Upper lobe of left lung (tissue), 6 donors: Measurements from ENCODE around the gene TM7SF3. TPM values are rescaled to one million over a fixed set of nuclear protein-coding genes. Genes with fewer than 3 reads are reported as not detected.
"Not testable (repeated sequence)": the region's sequence is repeated elsewhere in the genome, so short reads cannot be mapped to it uniquely, and the experiment has no call there.

Experiments
- ATAC-seq, 2 donors: fragments of 200-7000 bp; cut with Tn5 transposase; one replicate each; pipeline ENCODE4 v1.9.1; 2022; ENCODE audit warnings: mild to moderate bottlenecking in 2 of 2, moderate library complexity in 2 of 2; ENCODE audit not compliant: low FRiP score in 2 of 2
- DNase-seq, 2 donors: peaks; one replicate each; pipeline ENCODE4 v3.0.0-alpha.2; 2019 to 2020
- H3K27ac ChIP-seq, 4 donors: fragments of 200-600 bp; sonication (generic); one replicate each; pipeline ENCODE4 v1.5.1; 2016 to 2019
- H3K27me3 ChIP-seq, 4 donors: fragments of 200-600 bp; sonication (generic); one replicate each; pipeline ENCODE4 v1.5.1; 2017 to 2019
- H3K36me3 ChIP-seq, 4 donors: fragments of 200-600 bp; sonication (generic); one replicate each; pipeline ENCODE4 v1.5.1; 2016 to 2019
- H3K4me1 ChIP-seq, 4 donors: fragments of 200-600 bp; sonication (generic); one replicate each; pipeline ENCODE4 v1.5.1; 2018 to 2019
- H3K4me3 ChIP-seq, 4 donors: fragments of 200-600 bp; sonication (generic); one replicate each; pipeline ENCODE4 v1.5.1; 2017 to 2019; ENCODE audit warnings: mild to moderate bottlenecking in 2 of 4, moderate library complexity in 1 of 4
- H3K9me3 ChIP-seq, 4 donors: fragments of 200-600 bp; sonication (generic); one replicate each; pipeline ENCODE4 v1.5.1; 2018 to 2019
- CTCF ChIP-seq, 6 experiments: fragments of 450-650 bp in 4 of 6; fragments of 200-600 bp in 2 of 6; sonication (generic) in 2 of 6; IDR thresholded peaks; one replicate each; pipeline ENCODE4 v1.5.1; 2016 to 2019; ENCODE audit warnings: antibody characterized with exemption in 6 of 6
- EP300 ChIP-seq, 4 donors: sonication (generic); formaldehyde crosslinking; IDR thresholded peaks; one replicate each; pipeline ENCODE4 v1.5.1; 2017; ENCODE audit warnings: antibody characterized with exemption in 4 of 4, control low read depth in 2 of 4
- POLR2A ChIP-seq, 4 donors: fragments of 450-650 bp; IDR thresholded peaks; one replicate each; pipeline ENCODE4 v1.5.1; 2016 to 2017; ENCODE audit warnings: antibody characterized with exemption in 4 of 4, mild to moderate bottlenecking in 2 of 4
- POLR2AphosphoS5 ChIP-seq, 2 donors: sonication (generic); formaldehyde crosslinking; IDR thresholded peaks; one replicate each; pipeline ENCODE4 v1.5.1; 2017; ENCODE audit warnings: antibody characterized with exemption in 2 of 2
- WGBS, 2 donors: methylation state at CpG; one replicate each; pipeline ENCODE4 v1.1.5; 2017 to 2018; 5-methylcytosine and 5-hydroxymethylcytosine counted together
- total RNA-seq, 6 donors: library from RNA; depleted of rRNA in 4 of 6; stranded (reverse); fragments of >200 nt in 4 of 6; gene quantifications; one replicate each; pipeline versions ENCODE4 v1.1.0 to v1.2.1, GENCODE V29; 2016 to 2021
- donor health status: DM: no; HTN: no; CAD: no; lungs with moderate emphysema.
- donor health status: DM: no; HTN: yes; CAD: no; lungs with severe emphysema.

TM7SF3 gene
- total RNA-seq, 6 donors from 2014 or later: 33.5 to 81.1 (median 69.2) TPM

GRCh38 chr12:27024291-27024690 lies 10.1 kb upstream of the TM7SF3 start:
- 64 to 65% methylated on average over 1 of the region's 1 CpG for WGBS, 2 donors
- H3K36me3 ChIP-seq: peaks cover 5 to 28% (median 14%) of the 10 kb centered on the region in 4 donors
- TF ChIP-seq POLR2AphosphoS5 (IDR thresholded peaks at IDR 0.05) (no peak), EP300 (IDR thresholded peaks at IDR 0.05) (no peak), POLR2A (IDR thresholded peaks at IDR 0.05) (no peak), CTCF (IDR thresholded peaks at IDR 0.05) (no peak)
- DNase-seq (no peak), ATAC-seq (no peak)
- no peak overlapping the region for H3K4me3 ChIP-seq
- peaks cover 11 to 36% (median 19%) of the 10 kb centered on the region in 4 donors for H3K4me1 ChIP-seq
- H3K27ac ChIP-seq: no peak overlapping the region
- no peaks in the 10 kb centered on the region for H3K27me3 ChIP-seq
- H3K9me3 ChIP-seq: no peaks in the 10 kb centered on the region

DNA sequence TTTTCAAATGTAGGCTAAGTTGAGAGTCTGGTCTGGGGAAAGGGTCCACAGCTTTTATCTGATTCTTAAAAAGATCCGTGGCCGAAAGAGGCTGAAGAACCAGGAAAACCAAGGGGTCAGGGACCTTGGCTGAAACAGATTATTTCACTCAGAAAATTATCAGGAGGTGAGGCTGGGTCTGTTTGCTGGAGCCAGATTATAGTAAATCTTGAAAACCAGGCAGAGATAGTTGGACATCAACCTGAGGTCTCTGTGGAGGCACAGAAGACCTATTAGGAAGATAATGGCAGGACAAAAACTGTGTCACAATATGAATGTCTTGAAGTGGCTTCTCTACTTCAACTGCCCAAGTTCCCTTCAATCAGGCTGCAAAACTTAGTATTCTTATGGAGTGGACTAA lies 6.6 kb upstream of the TM7SF3 start:
- TF ChIP-seq POLR2AphosphoS5 (IDR thresholded peaks at IDR 0.05): no peak
- TF ChIP-seq CTCF (IDR thresholded peaks at IDR 0.05): no peak
- TF ChIP-seq POLR2A (IDR thresholded peaks at IDR 0.05): no peak
- no peak for TF ChIP-seq EP300 (IDR thresholded peaks at IDR 0.05)
- ATAC-seq (no peak), DNase-seq (no peak)
- Histone ChIP-seq H3K4me1 (peaks cover 14 to 32% (median 21%) of the 10 kb centered on the region in 4 donors), H3K36me3 (no peaks in the 10 kb centered on the region), H3K4me3 (no peak overlapping the region), H3K27me3 (no peaks in the 10 kb centered on the region), H3K9me3 (no peaks in the 10 kb centered on the region), H3K27ac (peak overlapping the region in 3 of 4 donors; percentile 59 to 96 (median 96))
- 81 to 92% methylated on average over 2 of the region's 2 CpGs for WGBS, 2 donors

- no peak for TF ChIP-seq EP300 (IDR thresholded peaks at IDR 0.05)
- TF ChIP-seq CTCF (IDR thresholded peaks at IDR 0.05): no peak
- no peak for TF ChIP-seq POLR2A (IDR thresholded peaks at IDR 0.05)
- no peak for TF ChIP-seq POLR2AphosphoS5 (IDR thresholded peaks at IDR 0.05)
- H3K4me1 ChIP-seq: peaks cover 15 to 27% (median 23%) of the 10 kb centered on the region in 4 donors
- H3K27ac ChIP-seq: peak overlapping the region in 1 of 4 donors; percentile 44
- no peaks in the 10 kb centered on the region for H3K36me3 ChIP-seq
- no peak for ATAC-seq
- H3K9me3 ChIP-seq: no peaks in the 10 kb centered on the region
- no peak overlapping the region for H3K4me3 ChIP-seq
- no peaks in the 10 kb centered on the region for H3K27me3 ChIP-seq
- DNase-seq: no peak
- 68 to 79% methylated on average over 1 of the region's 1 CpG for WGBS, 2 donors
These were observed 3.9 kb upstream of the TM7SF3 start for GRCh38 chr12:27018037-27018436.

- H3K9me3 ChIP-seq, H3K36me3 ChIP-seq, H3K4me3 ChIP-seq, ATAC-seq, H3K27me3 ChIP-seq: not testable (repeated sequence)
- WGBS, 2 donors: 33 to 41% methylated on average over 5 of the region's 5 CpGs
- peaks cover 22 to 33% (median 30%) of the 10 kb centered on the region in 4 donors for H3K4me1 ChIP-seq
- H3K27ac ChIP-seq: peak overlapping the region in 2 of 4 donors; percentile 44 to 45
- peak in 1 of 2 donors; percentile 40 for DNase-seq
These were observed 3.1 kb upstream of the TM7SF3 start for GRCh38 chr12:27017163-27017823.

DNA sequence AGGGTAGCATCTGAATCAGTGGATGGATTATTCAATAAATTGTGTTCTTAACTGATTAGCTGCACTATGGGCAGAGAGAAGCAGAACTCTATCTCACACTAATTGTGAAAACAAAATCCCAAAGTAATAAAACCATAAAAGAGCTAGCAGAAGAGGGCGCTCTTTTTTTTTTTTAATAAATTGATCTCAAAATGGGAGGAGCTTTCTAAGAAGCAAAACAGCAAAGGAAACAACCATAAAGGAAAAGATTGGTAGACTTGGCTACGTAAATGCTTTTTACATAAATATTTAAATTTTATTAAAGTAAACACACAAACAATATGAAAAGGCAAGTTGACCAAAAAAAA lies 1.5 kb upstream of the TM7SF3 start:
- Histone ChIP-seq H3K4me3 (no peak overlapping the region), H3K4me1 (peaks cover 28 to 40% (median 33%) of the 10 kb centered on the region in 4 donors), H3K36me3 (no peaks in the 10 kb centered on the region), H3K27me3 (no peaks in the 10 kb centered on the region), H3K9me3 (no peaks in the 10 kb centered on the region), H3K27ac (peak overlapping the region; percentile 91 to 94 (median 94))
- no peak for DNase-seq
- 10 to 11% methylated on average over 2 of the region's 2 CpGs for WGBS, 2 donors
- peak in 4 of 6 experiments; percentile 21 to 39 (median 30) for TF ChIP-seq CTCF (IDR thresholded peaks at IDR 0.05)
- no peak for TF ChIP-seq POLR2A (IDR thresholded peaks at IDR 0.05)
- no peak for TF ChIP-seq EP300 (IDR thresholded peaks at IDR 0.05)
- TF ChIP-seq POLR2AphosphoS5 (IDR thresholded peaks at IDR 0.05): no peak
- ATAC-seq: peak in 1 of 2 donors; percentile 29
